Astrocyte (in vitro differentiated cells and primary cell): ENCODE measurements around the gene CMC1.

Experiments used
- CTCF ChIP-seq: IDR thresholded peaks from 2 replicates; pipeline ENCODE4 v1.5.1; 2011; ENCODE audit warnings: low read depth, mild to moderate bottlenecking, inconsistent platforms, low read length, moderate library complexity; ENCODE audit not compliant: insufficient read depth
- EZH2 ChIP-seq: IDR thresholded peaks from 2 replicates; pipeline ENCODE4 v1.6.1; 2012; ENCODE audit warnings: mild to moderate bottlenecking, low read length, inconsistent platforms; ENCODE audit not compliant: insufficient read depth

GRCh38 chr3:28247286-28247685, 5.9 kb downstream of the CMC1 start:
- TF ChIP-seq CTCF (no peak), EZH2 (no peak)
